Neural crest cell (in vitro differentiated cells): Measurements from ENCODE around the gene SKIC3. TPM values are rescaled to one million over a fixed set of nuclear protein-coding genes. Genes with fewer than 3 reads are reported as not detected.

ENCODE experiments used
- DNase-seq: peaks from one replicate; pipeline ENCODE4 v3.0.0; 2021; ENCODE audit warnings: low read depth, mixed read lengths, low spot score
- H3K27ac Mint-ChIP-seq: one replicate; pipeline ENCODE4 v1.8.0; 2021; ENCODE audit warnings: mild to moderate bottlenecking, mixed read lengths; ENCODE audit not compliant: unreplicated experiment
- H3K27me3 Mint-ChIP-seq: 2 replicates; pipeline ENCODE4 v1.8.0; 2021; ENCODE audit warnings: low read depth, mild to moderate bottlenecking, mixed read lengths
- H3K36me3 Mint-ChIP-seq: 2 replicates; pipeline ENCODE4 v1.8.0; 2021; ENCODE audit warnings: low read depth, mild to moderate bottlenecking, mixed read lengths
- H3K4me1 Mint-ChIP-seq: 2 replicates; pipeline ENCODE4 v1.8.0; 2021; ENCODE audit warnings: mixed read lengths
- H3K4me3 Mint-ChIP-seq: one replicate; pipeline ENCODE4 v1.8.0; 2021; ENCODE audit warnings: mild to moderate bottlenecking, mixed read lengths
- H3K9me3 Mint-ChIP-seq: 2 replicates; pipeline ENCODE4 v1.8.0; 2021; ENCODE audit warnings: mixed read lengths
- CTCF ChIP-seq: fragments of 200-600 bp; sonication (generic); conservative IDR thresholded peaks from 2 replicates; pipeline ENCODE4 v1.5.0; 2021; ENCODE audit warnings: antibody characterized with exemption, mild to moderate bottlenecking
- total RNA-seq: library from RNA; stranded (reverse); gene quantifications from 2 replicates; pipeline ENCODE4 v1.2.1, GENCODE V29; 2021

The SKIC3 gene
- total RNA-seq, 1 donor from 2014 or later: 77.0 TPM

GRCh38 chr5:95519681-95520080 lies 35.1 kb downstream of the SKIC3 start:
- Mint-ChIP-seq H3K27me3 (no peaks in the 10 kb centered on the region), H3K27ac (no peak overlapping the region)

GRCh38 chr5:95519151-95519550 lies 35.6 kb downstream of the SKIC3 start:
- H3K9me3 Mint-ChIP-seq: no peaks in the 10 kb centered on the region
- H3K4me3 Mint-ChIP-seq: no peak overlapping the region
- H3K27ac Mint-ChIP-seq: no peak overlapping the region
- no peaks in the 10 kb centered on the region for H3K4me1 Mint-ChIP-seq
- no peaks in the 10 kb centered on the region for H3K27me3 Mint-ChIP-seq
- no peak for DNase-seq
- peaks cover 13% of the 10 kb centered on the region for H3K36me3 Mint-ChIP-seq
- no peak for TF ChIP-seq CTCF

More at GRCh38 chr5:95519681-95520080, 35.1 kb downstream of the SKIC3 start:
- no peaks in the 10 kb centered on the region for H3K9me3 Mint-ChIP-seq
- no peak for TF ChIP-seq CTCF
- no peak overlapping the region for H3K4me3 Mint-ChIP-seq
- DNase-seq: no peak
- H3K36me3 Mint-ChIP-seq: peaks cover 13% of the 10 kb centered on the region
- no peaks in the 10 kb centered on the region for H3K4me1 Mint-ChIP-seq

GRCh38 chr5:95518417-95518816 lies 36.4 kb downstream of the SKIC3 start:
- no peak overlapping the region for H3K27ac Mint-ChIP-seq
- no peak for DNase-seq
- H3K9me3 Mint-ChIP-seq: no peaks in the 10 kb centered on the region
- no peaks in the 10 kb centered on the region for H3K27me3 Mint-ChIP-seq
- H3K4me1 Mint-ChIP-seq: no peaks in the 10 kb centered on the region
- no peak for TF ChIP-seq CTCF
- H3K4me3 Mint-ChIP-seq: no peak overlapping the region
- H3K36me3 Mint-ChIP-seq: peaks cover 13% of the 10 kb centered on the region

DNA sequence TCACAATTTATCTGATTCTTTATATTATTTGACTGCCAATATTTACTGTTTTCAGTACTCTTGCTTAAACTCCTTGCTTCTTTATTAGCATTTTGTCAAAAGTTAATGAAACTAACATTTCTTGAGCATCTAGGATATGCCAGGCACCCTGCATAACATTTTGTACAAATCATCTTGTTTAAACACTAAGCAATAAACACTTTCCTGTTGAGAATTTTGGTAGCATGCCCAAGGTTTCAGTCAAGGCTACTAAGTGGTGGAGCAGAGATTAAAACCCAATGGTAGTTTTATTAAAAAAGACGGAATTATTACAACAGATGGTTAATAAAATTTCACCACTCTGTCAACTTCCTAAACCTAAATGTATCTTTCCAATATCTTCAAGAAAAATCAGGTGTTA lies 43.2 kb downstream of the SKIC3 start:
- no peak for TF ChIP-seq CTCF
- Mint-ChIP-seq H3K36me3 (peaks cover 11% of the 10 kb centered on the region), H3K4me1 (no peaks in the 10 kb centered on the region), H3K27me3 (no peaks in the 10 kb centered on the region), H3K9me3 (no peaks in the 10 kb centered on the region), H3K4me3 (no peak overlapping the region), H3K27ac (no peak overlapping the region)
- no peak for DNase-seq

GRCh38 chr5:95508550-95508949 lies 46.2 kb downstream of the SKIC3 start:
- DNase-seq: no peak
- H3K4me1 Mint-ChIP-seq: no peaks in the 10 kb centered on the region
- peaks cover 15% of the 10 kb centered on the region for H3K36me3 Mint-ChIP-seq
- no peak for TF ChIP-seq CTCF
- no peak overlapping the region for H3K4me3 Mint-ChIP-seq
- H3K27me3 Mint-ChIP-seq: no peaks in the 10 kb centered on the region
- H3K27ac Mint-ChIP-seq: no peak overlapping the region
- no peaks in the 10 kb centered on the region for H3K9me3 Mint-ChIP-seq

Other genes starting within 250 kb of the SKIC3 start
- not detected in 2 replicates for gene FAM81B, start 163.6 kb downstream of the SKIC3 start, total RNA-seq
- gene ARSK, start 124 bp upstream of the SKIC3 start, total RNA-seq: 7.8 and 8.9 TPM in 2 replicates
- 0.14 TPM in 1 of 2 replicates, not detected in the other for gene GPR150, start 65.1 kb upstream of the SKIC3 start, total RNA-seq
- gene RFESD, start 91.8 kb upstream of the SKIC3 start, total RNA-seq: 3.1 and 3.4 TPM in 2 replicates
- gene SPATA9, start 128.0 kb upstream of the SKIC3 start, total RNA-seq: 0.68 and 1.0 TPM in 2 replicates
- 62.6 and 66.9 TPM in 2 replicates for gene RHOBTB3, start 176.4 kb upstream of the SKIC3 start, total RNA-seq